SK-N-SH (cell line): Measurements from ENCODE around the gene C14orf132. TPM values are rescaled to one million over a fixed set of nuclear protein-coding genes. Genes with fewer than 3 reads are reported as not detected.

Experiments used
- CTCF ChIA-PET: fragments of 300-600, 350-600 bp; formaldehyde crosslinking; extraction: SDS; loops from one replicate; lab custom pipeline; 2021; lab: Yijun Ruan, JAX
- POLR2A ChIA-PET: fragments of 350-600 bp; sonication (Branson Sonifier 250); formaldehyde crosslinking; extraction: SDS; loops from one replicate; lab custom pipeline; 2020; ENCODE audit warnings: antibody characterized with exemption, inconsistent platforms; lab: Yijun Ruan, JAX
- DNase-seq: peaks from one replicate; pipeline ENCODE4 v3.0.0; 2012
- H2AFZ ChIP-seq: fragments of 200-600 bp; sonication (generic); 2 replicates; pipeline ENCODE4 v1.8.1; 2016; ENCODE audit warnings: antibody characterized with exemption, mild to moderate bottlenecking, low read depth
- H3F3A ChIP-seq: fragments of 200-600 bp; sonication (generic); replicated peaks from 2 replicates; pipeline ENCODE3; 2016; ENCODE audit warnings: antibody characterized with exemption, mild to moderate bottlenecking; ENCODE audit not compliant: insufficient read depth
- H3K27ac ChIP-seq, 2 experiments: fragments of 200-500 bp in 1 of 2; fragments of 200-600 bp in 1 of 2; sonication (Bioruptor generic) in 1 of 2; sonication (generic), shearing (Covaris generic) in 1 of 2; 2 replicates each; pipeline versions ENCODE4 v1.5.1 to v1.6.1; 2014 to 2016; ENCODE audit warnings: low read depth in 2 of 2, inconsistent platforms in 1 of 2, low read length in 1 of 2, mild to moderate bottlenecking in 1 of 2, mixed read lengths in 1 of 2
- H3K27me3 ChIP-seq: fragments of 200-600 bp; sonication (generic), shearing (Covaris generic); 2 replicates; pipeline ENCODE4 v1.6.1; 2016; ENCODE audit warnings: mixed run types; ENCODE audit not compliant: insufficient read depth
- H3K36me3 ChIP-seq, 2 experiments: fragments of 200-500 bp in 1 of 2; fragments of 200-600 bp in 1 of 2; sonication (Bioruptor generic) in 1 of 2; sonication (generic) in 1 of 2; replicated peaks in 1 of 2; 2 replicates each; pipeline versions ENCODE3 to v1.5.1; 2014 to 2016; ENCODE audit warnings: low read length in 1 of 2, mild to moderate bottlenecking in 1 of 2; ENCODE audit not compliant: insufficient read depth in 2 of 2, control insufficient read depth in 1 of 2
- H3K4me1 ChIP-seq, 2 experiments: fragments of 200-500 bp in 1 of 2; fragments of 200-600 bp in 1 of 2; sonication (Bioruptor generic) in 1 of 2; sonication (generic), shearing (Covaris generic) in 1 of 2; 2 replicates each; pipeline versions ENCODE4 v1.5.1 to v1.6.1; 2014 to 2016; ENCODE audit warnings: low read depth in 1 of 2, low read length in 1 of 2, mixed run types in 1 of 2; ENCODE audit not compliant: insufficient read depth in 2 of 2, control insufficient read depth in 1 of 2
- H3K4me2 ChIP-seq: fragments of 200-600 bp; sonication (generic), shearing (Covaris generic); 2 replicates; pipeline ENCODE4 v1.6.1; 2017; ENCODE audit warnings: mixed run types
- H3K4me3 ChIP-seq, 2 experiments: fragments of 200-500 bp in 1 of 2; fragments of 200-600 bp in 1 of 2; sonication (Bioruptor generic) in 1 of 2; sonication (generic), shearing (Covaris generic) in 1 of 2; 2 replicates each; pipeline versions ENCODE4 v1.5.1 to v1.8.1; 2014 to 2016; ENCODE audit warnings: low read depth in 2 of 2, inconsistent platforms in 1 of 2, low read length in 1 of 2, mild to moderate bottlenecking in 1 of 2, mixed read lengths in 1 of 2, moderate library complexity in 1 of 2
- H3K79me2 ChIP-seq: fragments of 200-600 bp; sonication (generic); 2 replicates; pipeline ENCODE4 v1.8.1; 2017; ENCODE audit warnings: mild to moderate bottlenecking; ENCODE audit not compliant: insufficient read depth
- H3K9ac ChIP-seq: fragments of 200-600 bp; sonication (generic); 2 replicates; pipeline ENCODE4 v1.6.1; 2017; ENCODE audit warnings: mixed run types
- H3K9me2 ChIP-seq: fragments of 200-600 bp; sonication (generic); 2 replicates; pipeline ENCODE4 v1.6.1; 2017; ENCODE audit warnings: mixed run types
- H3K9me3 ChIP-seq: fragments of 200-600 bp; sonication (generic); 2 replicates; pipeline ENCODE4 v1.6.1; 2017; ENCODE audit warnings: mixed run types, mild to moderate bottlenecking, moderate library complexity
- H4K20me1 ChIP-seq: fragments of 200-600 bp; sonication (generic); 2 replicates; pipeline ENCODE4 v1.6.1; 2017; ENCODE audit warnings: mild to moderate bottlenecking, mixed run types; ENCODE audit not compliant: insufficient read depth
- EP300 ChIP-seq, 2 experiments: IDR thresholded peaks; 2 replicates each; pipeline versions ENCODE4 v1.4.0 to v1.6.1; 2012; ENCODE audit warnings: borderline replicate concordance in 1 of 2, low read depth in 1 of 2, low read length in 1 of 2
- EZH2phosphoT487 ChIP-seq: fragments of 200-600 bp; sonication (generic); IDR thresholded peaks from 2 replicates; pipeline ENCODE4 v1.6.1; 2017; ENCODE audit warnings: low read depth, mixed run types, mild to moderate bottlenecking, antibody characterized with exemption, moderate library complexity, borderline replicate concordance
- FOSL2 ChIP-seq: IDR thresholded peaks from 2 replicates; pipeline ENCODE4 v1.4.0; 2012; ENCODE audit warnings: low read depth, mild to moderate bottlenecking, moderate library complexity, borderline replicate concordance
- FOXJ3 ChIP-seq: sonication (generic); formaldehyde crosslinking; IDR thresholded peaks from 2 replicates; pipeline ENCODE4 v1.5.1; 2020; ENCODE audit warnings: mild to moderate bottlenecking, missing genetic modification reagents
- GATA2 ChIP-seq: sonication (generic); formaldehyde crosslinking; IDR thresholded peaks from 2 replicates; pipeline ENCODE4 v1.5.0; 2020; ENCODE audit warnings: mild to moderate bottlenecking, missing genetic modification reagents
- MEF2A ChIP-seq: IDR thresholded peaks from 2 replicates; pipeline ENCODE4 v1.4.0; 2012; ENCODE audit warnings: low read depth, borderline replicate concordance
- MXI1 ChIP-seq: IDR thresholded peaks from 2 replicates; pipeline ENCODE4 v1.6.1; 2012; ENCODE audit warnings: mild to moderate bottlenecking, low read depth, low read length, improper control_type of control experiment
- NFIC ChIP-seq: IDR thresholded peaks from 2 replicates; pipeline ENCODE4 v1.4.0; 2012; ENCODE audit warnings: borderline replicate concordance
- PBX3 ChIP-seq: IDR thresholded peaks from 2 replicates; pipeline ENCODE4; 2012
- RCOR1 ChIP-seq: fragments of 150-350 bp; IDR thresholded peaks from 2 replicates; pipeline ENCODE4 v1.6.1; 2017; ENCODE audit warnings: antibody characterized with exemption, low read length
- RFX5 ChIP-seq: IDR thresholded peaks from 2 replicates; pipeline ENCODE4 v1.6.1; 2012; ENCODE audit warnings: mild to moderate bottlenecking, improper control_type of control experiment, low read length
- RXRA ChIP-seq: IDR thresholded peaks from 2 replicates; pipeline ENCODE4 v1.4.0; 2012; ENCODE audit warnings: low read depth, mild to moderate bottlenecking, borderline replicate concordance
- TAF1 ChIP-seq: IDR thresholded peaks from 2 replicates; pipeline ENCODE4 v1.6.1; 2012; ENCODE audit warnings: low read depth, mild to moderate bottlenecking, low read length, moderate library complexity, borderline replicate concordance
- TCF12 ChIP-seq: IDR thresholded peaks from 2 replicates; pipeline ENCODE4 v1.4.0; 2012
- TEAD4 ChIP-seq: IDR thresholded peaks from 2 replicates; pipeline ENCODE4 v1.4.0; 2012; ENCODE audit warnings: mild to moderate bottlenecking, borderline replicate concordance; ENCODE audit not compliant: insufficient read depth
- WGBS: methylation state at CpG from one replicate; pipeline ENCODE4 v1.1.6; 2017; ENCODE audit warnings: low lambda C conversion rate; 5-methylcytosine and 5-hydroxymethylcytosine counted together
- polyA plus RNA-seq, 3 experiments: library from polyadenylated mRNA; depleted of rRNA; stranded (reverse); fragments of >200 nt; gene quantifications; 2 replicates each; pipeline ENCODE4 v1.2.3, GENCODE V29; 2012
- TF ChIP-seq, protein P1 (sequence below): fragments of 150-350 bp; IDR thresholded peaks from 2 replicates; pipeline ENCODE4 v1.6.1; 2016; ENCODE audit warnings: mild to moderate bottlenecking, low read depth, low read length

Gene C14orf132
- polyA plus RNA-seq, 1 of the 3 experiments (the other 2 are of a cell fraction), result 5.5 TPM

- H3K9me3 ChIP-seq, result no peaks in the 10 kb centered on the region
- H3K4me2 ChIP-seq, result no peak overlapping the region
- POLR2A ChIA-PET, result interaction anchor here (0.6 kb wide), 1 partner anchor 616 kb away, joined by 3 read pairs; no protein-coding TSS in a partner anchor
These were observed 69.1 kb downstream of the C14orf132 start for GRCh38 chr14:96108061-96108795.

DNA sequence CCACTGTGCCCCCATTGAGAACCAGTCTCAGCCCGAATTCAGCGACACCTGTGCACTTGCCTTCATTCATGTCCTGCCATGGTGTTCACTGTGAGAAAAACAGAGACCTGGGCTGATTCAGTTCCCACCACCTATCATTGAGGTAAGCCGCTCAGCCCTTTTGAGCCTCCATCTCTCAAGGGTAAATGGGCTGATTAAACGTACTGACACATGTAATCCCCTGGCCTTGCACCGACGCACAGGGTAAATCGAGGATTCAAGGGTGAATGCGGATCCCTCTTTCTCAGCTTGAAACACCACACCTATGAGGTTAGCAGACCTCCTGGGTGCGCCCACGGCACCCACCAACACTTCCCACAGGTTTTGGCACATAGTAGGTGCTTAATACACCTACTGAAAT lies 69.7 kb downstream of the C14orf132 start:
- Histone ChIP-seq H3K9me3 (no peaks in the 10 kb centered on the region; the same call in 1 of the 2 replicates), H3K4me1 (peaks cover 0 to 16% of the 10 kb centered on the region in 2 experiments; a peak in 1 of 4 replicates), H2AFZ (no peak overlapping the region), H3F3A (no peaks in the 10 kb centered on the region), H3K4me2 (no peak overlapping the region), H3K36me3 (no peaks in the 10 kb centered on the region), H3K27me3 (no peaks in the 10 kb centered on the region), H3K9ac (no peak overlapping the region), H4K20me1 (no peaks in the 10 kb centered on the region), H3K9me2 (no peaks in the 10 kb centered on the region), H3K4me3 (no peak overlapping the region), H3K27ac (no peak overlapping the region), H3K79me2 (no peaks in the 10 kb centered on the region)
- 95% methylated on average over 10 of the region's 10 CpGs for WGBS
- TF ChIP-seq GATA2 (CRISPR knock-in tag), result no peak
- TF ChIP-seq RCOR1, result no peak
- no peak for TF ChIP-seq EP300 (IDR thresholded peaks at IDR 0.05; ENCODE audit: borderline replicate concordance in 1 of 2, low read depth in 1 of 2, low read length in 1 of 2)
- TF ChIP-seq MXI1, result no peak
- TF ChIP-seq, protein P1, sequence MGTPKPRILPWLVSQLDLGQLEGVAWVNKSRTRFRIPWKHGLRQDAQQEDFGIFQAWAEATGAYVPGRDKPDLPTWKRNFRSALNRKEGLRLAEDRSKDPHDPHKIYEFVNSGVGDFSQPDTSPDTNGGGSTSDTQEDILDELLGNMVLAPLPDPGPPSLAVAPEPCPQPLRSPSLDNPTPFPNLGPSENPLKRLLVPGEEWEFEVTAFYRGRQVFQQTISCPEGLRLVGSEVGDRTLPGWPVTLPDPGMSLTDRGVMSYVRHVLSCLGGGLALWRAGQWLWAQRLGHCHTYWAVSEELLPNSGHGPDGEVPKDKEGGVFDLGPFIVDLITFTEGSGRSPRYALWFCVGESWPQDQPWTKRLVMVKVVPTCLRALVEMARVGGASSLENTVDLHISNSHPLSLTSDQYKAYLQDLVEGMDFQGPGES, result no peak
- no peak for TF ChIP-seq FOSL2
- no peak for TF ChIP-seq FOXJ3 (CRISPR knock-in tag)
- no peak for TF ChIP-seq TAF1
- TF ChIP-seq RXRA, result no peak
- TF ChIP-seq NFIC, result no peak
- TF ChIP-seq PBX3, result no peak
- no peak for TF ChIP-seq EZH2phosphoT487
- no peak for TF ChIP-seq RFX5
- POLR2A ChIA-PET, result no interaction called here
- CTCF ChIA-PET, result interaction anchor here (37.1 kb wide), 1 partner anchor 170 kb away, joined by 920 read pairs; no protein-coding TSS in a partner anchor
- DNase-seq, result no peak

More at GRCh38 chr14:96108061-96108795, 69.1 kb downstream of the C14orf132 start:
- TF ChIP-seq MEF2A, result no peak
- TF ChIP-seq RFX5, result no peak
- TF ChIP-seq TEAD4, result no peak
- no peak for TF ChIP-seq TCF12
- no peak for DNase-seq
- Histone ChIP-seq H3K27ac (no peak overlapping the region), H3K9me2 (no peaks in the 10 kb centered on the region), H3K4me3 (no peak overlapping the region), H3K4me1 (peaks cover 0 to 21% of the 10 kb centered on the region in 2 experiments; a peak in 1 of 4 replicates), H3K36me3 (no peaks in the 10 kb centered on the region), H3K27me3 (no peaks in the 10 kb centered on the region), H4K20me1 (no peaks in the 10 kb centered on the region), H3K79me2 (no peaks in the 10 kb centered on the region), H2AFZ (no peak overlapping the region), H3F3A (no peaks in the 10 kb centered on the region), H3K9ac (no peak overlapping the region)
- 58% methylated on average over 5 of the region's 5 CpGs for WGBS
- CTCF ChIA-PET, result interaction anchor here (0.8 to 37.1 kb wide), 3 partner anchors 9 to 171 kb away, joined by 4 to 920 read pairs (median 5); no protein-coding TSS in a partner anchor
